GM23248 (cell line): Measurements from ENCODE around the gene ST3GAL3. TPM values are rescaled to one million over a fixed set of nuclear protein-coding genes. Genes with fewer than 3 reads are reported as not detected.

ENCODE experiments used
- DNase-seq: peaks from one replicate; pipeline ENCODE4 v3.0.0-alpha.2; 2015
- H2AFZ ChIP-seq: fragments of 200-600 bp; sonication (generic); 2 replicates; pipeline ENCODE4 v1.6.1; 2016; ENCODE audit warnings: antibody characterized with exemption
- H3F3A ChIP-seq: fragments of 200-600 bp; sonication (generic); 2 replicates; pipeline ENCODE4 v1.6.1; 2016; ENCODE audit warnings: mild to moderate bottlenecking, antibody characterized with exemption, mixed run types; ENCODE audit not compliant: insufficient read depth
- H3K27ac ChIP-seq: fragments of 200-600 bp; sonication (generic); 2 replicates; pipeline ENCODE4 v1.5.1; 2016; ENCODE audit warnings: mild to moderate bottlenecking
- H3K27me3 ChIP-seq: fragments of 200-600 bp; sonication (generic); replicated peaks from 2 replicates; pipeline ENCODE4 v1.6.1; 2016; ENCODE audit warnings: mild to moderate bottlenecking; ENCODE audit not compliant: insufficient read depth
- H3K36me3 ChIP-seq: fragments of 200-600 bp; sonication (generic); 2 replicates; pipeline ENCODE4 v1.6.1; 2016; ENCODE audit warnings: low read depth, mild to moderate bottlenecking
- H3K4me1 ChIP-seq: fragments of 200-600 bp; sonication (generic); 2 replicates; pipeline ENCODE4 v1.6.1; 2016; ENCODE audit warnings: mild to moderate bottlenecking; ENCODE audit not compliant: insufficient read depth
- H3K4me2 ChIP-seq: fragments of 200-600 bp; sonication (generic); one replicate; pipeline ENCODE4 v1.6.1; 2016; ENCODE audit warnings: mild to moderate bottlenecking; ENCODE audit not compliant: unreplicated experiment
- H3K4me3 ChIP-seq: fragments of 200-600 bp; sonication (generic); 2 replicates; pipeline ENCODE4 v1.5.1; 2016; ENCODE audit warnings: mild to moderate bottlenecking
- H3K79me2 ChIP-seq: fragments of 200-600 bp; sonication (generic); 2 replicates; pipeline ENCODE4 v1.6.1; 2016; ENCODE audit warnings: mild to moderate bottlenecking; ENCODE audit not compliant: insufficient read depth
- H3K9ac ChIP-seq: fragments of 200-600 bp; sonication (generic); 2 replicates; pipeline ENCODE4 v1.6.1; 2016; ENCODE audit warnings: mild to moderate bottlenecking
- H3K9me2 ChIP-seq: fragments of 200-600 bp; sonication (generic); 2 replicates; pipeline ENCODE4 v1.6.1; 2016; ENCODE audit warnings: mixed run types, mild to moderate bottlenecking, moderate library complexity; ENCODE audit not compliant: insufficient read depth
- H3K9me3 ChIP-seq: fragments of 200-600 bp; sonication (generic); one replicate; pipeline ENCODE4 v1.6.1; 2017; ENCODE audit warnings: low read depth
- H4K20me1 ChIP-seq: fragments of 200-600 bp; sonication (generic); 2 replicates; pipeline ENCODE4 v1.6.0; 2016; ENCODE audit not compliant: insufficient read depth
- EZH2 ChIP-seq: fragments of 200-600 bp; sonication (generic); IDR thresholded peaks from 2 replicates; pipeline ENCODE4 v1.6.1; 2018; ENCODE audit warnings: antibody characterized with exemption, mild to moderate bottlenecking; ENCODE audit not compliant: insufficient read depth, poor library complexity, severe bottlenecking
- EZH2phosphoT487 ChIP-seq: fragments of 200-600 bp; sonication (generic); IDR thresholded peaks from 2 replicates; pipeline ENCODE4 v1.6.1; 2018; ENCODE audit warnings: antibody characterized with exemption, moderate library complexity, mild to moderate bottlenecking, low read depth; ENCODE audit not compliant: insufficient read depth
- WGBS, 2 experiments: methylation state at CpG; one replicate each; pipeline ENCODE4 v1.1.6; 2015 to 2017; ENCODE audit warnings: low lambda C conversion rate in 2 of 2, low coverage in 1 of 2; ENCODE audit errors: missing lambda C conversion rate in 2 of 2; 5-methylcytosine and 5-hydroxymethylcytosine counted together
- in situ Hi-C: fragments of 300-500 bp; cut with MboI; formaldehyde crosslinking; loops from 2 replicates; pipeline ENCODE4 v1.15.0; 2020
- polyA plus RNA-seq: library from polyadenylated mRNA; unstranded; fragments of >200 nt; fragmentation: Nextera tagmentation; extraction: Ambion mirVana; gene quantifications from 2 replicates; pipeline ENCODE4 v1.2.1, GENCODE V29; 2016
- total RNA-seq: library from RNA; depleted of rRNA; stranded (reverse); fragments of >200 nt; shearing (Covaris generic); gene quantifications from 2 replicates; pipeline ENCODE4 v1.2.3, GENCODE V29; 2014

Gene ST3GAL3
- total and polyA plus RNA-seq, 2 experiments from 2014 or later: 9.7 to 13.8 TPM

DNA sequence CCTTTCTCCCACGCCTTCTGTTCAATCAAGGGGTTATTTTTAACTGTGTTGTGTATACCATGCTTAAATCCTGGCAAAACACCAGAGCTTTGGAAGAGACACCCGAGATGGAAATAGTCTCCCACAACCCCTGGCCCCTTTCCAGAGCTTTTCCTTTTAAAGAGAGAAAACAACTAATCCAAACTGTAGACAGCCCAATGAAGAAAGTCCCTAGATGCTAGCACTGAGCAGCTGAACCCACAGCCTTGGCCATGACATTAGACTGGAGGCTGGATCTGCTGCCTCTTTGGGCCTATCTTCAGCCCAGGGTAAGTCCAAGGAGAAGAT, 161.4 kb downstream of the ST3GAL3 start:
- Histone ChIP-seq H3F3A (peaks cover 7% of the 10 kb centered on the region; the same call in 1 of the 2 replicates), H3K27ac (no peak overlapping the region), H3K4me1 (peaks cover 13% of the 10 kb centered on the region), H3K36me3 (no peaks in the 10 kb centered on the region), H2AFZ (no peak overlapping the region), H3K27me3 (no peaks in the 10 kb centered on the region), H3K9ac (no peak overlapping the region), H4K20me1 (no peaks in the 10 kb centered on the region), H3K4me3 (no peak overlapping the region), H3K9me2 (no peaks in the 10 kb centered on the region), H3K9me3 (no peaks in the 10 kb centered on the region), H3K79me2 (no peaks in the 10 kb centered on the region), H3K4me2 (no peak overlapping the region)
- in situ Hi-C loops: no loop called here
- peak; percentile 20 for DNase-seq
- TF ChIP-seq EZH2 (no peak), EZH2phosphoT487 (no peak)
- 42 to 49% methylated on average over 2 of the region's 2 CpGs for WGBS, 2 experiments

DNA sequence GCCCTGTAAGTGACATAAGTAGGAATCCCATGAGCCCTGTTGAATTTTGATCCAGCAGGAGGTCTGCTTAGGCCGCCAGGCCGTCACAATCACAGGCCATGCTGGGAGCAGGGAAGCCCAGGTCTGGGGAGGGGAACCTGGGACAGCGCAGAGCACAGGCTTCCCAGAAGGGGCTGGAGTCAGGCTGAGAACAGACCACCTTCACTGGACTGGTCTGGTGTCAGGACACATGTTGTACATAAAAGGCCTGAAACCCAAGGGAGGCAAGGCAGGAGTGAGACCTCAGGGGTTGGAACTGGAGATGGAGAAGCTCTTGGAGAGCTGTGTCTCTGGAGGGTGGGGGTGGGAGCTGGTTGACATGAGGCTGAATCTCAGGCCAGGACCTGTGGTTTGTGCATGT, 163.0 kb downstream of the ST3GAL3 start:
- no peak overlapping the region for H3K4me2 ChIP-seq
- 97 to 100% methylated on average over 3 of the region's 3 CpGs for WGBS, 2 experiments
- peaks cover 13% of the 10 kb centered on the region for H3K4me1 ChIP-seq
- in situ Hi-C loops: no loop called here
- no peaks in the 10 kb centered on the region for H3K27me3 ChIP-seq
- H3K4me3 ChIP-seq: no peak overlapping the region
- H3K9ac ChIP-seq: no peak overlapping the region
- no peaks in the 10 kb centered on the region for H4K20me1 ChIP-seq
- no peak for DNase-seq
- peaks cover 7% of the 10 kb centered on the region; the same call in 1 of the 2 replicates for H3F3A ChIP-seq
- H3K9me2 ChIP-seq: no peaks in the 10 kb centered on the region
- H2AFZ ChIP-seq: no peak overlapping the region
- no peaks in the 10 kb centered on the region for H3K36me3 ChIP-seq
- no peaks in the 10 kb centered on the region for H3K79me2 ChIP-seq
- TF ChIP-seq EZH2phosphoT487 (no peak), EZH2 (no peak)
- H3K9me3 ChIP-seq: no peaks in the 10 kb centered on the region
- no peak overlapping the region for H3K27ac ChIP-seq

DNA sequence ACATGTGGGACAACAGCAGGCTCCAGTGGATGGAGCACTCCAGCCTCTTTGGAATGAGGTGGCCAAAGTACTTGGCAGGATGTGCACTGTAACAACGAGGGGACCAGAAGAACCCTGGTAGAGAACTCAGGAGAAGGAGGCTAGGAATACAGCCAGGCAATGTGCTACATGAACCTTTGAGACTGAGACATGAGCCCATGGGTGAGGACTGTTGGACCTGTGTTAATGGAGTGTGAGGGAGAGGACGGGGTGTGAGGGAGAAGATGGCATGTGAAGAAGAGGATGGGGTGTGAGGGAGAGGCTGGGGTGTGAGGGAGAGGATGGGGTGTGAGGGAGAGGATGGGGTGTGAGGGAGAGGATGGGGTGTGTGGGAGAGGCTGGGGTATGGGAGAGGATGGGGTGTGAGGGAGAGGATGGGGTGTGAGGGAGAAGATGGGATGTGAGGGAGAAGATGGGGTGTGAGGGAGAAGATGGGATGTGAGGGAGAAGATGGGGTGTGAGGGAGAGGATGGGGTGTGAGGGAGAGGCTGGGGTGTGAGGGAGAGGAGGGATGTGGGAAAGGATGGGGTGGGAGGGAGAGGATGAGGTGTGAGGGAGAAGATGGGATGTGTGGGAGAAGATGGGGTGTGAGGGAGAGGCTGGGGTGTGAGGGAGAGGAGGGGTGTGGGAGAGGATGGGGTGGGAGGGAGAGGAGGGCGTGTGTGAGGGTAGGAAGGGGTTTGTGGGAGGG, 164.0 kb downstream of the ST3GAL3 start:
- H3K9ac ChIP-seq: no peak overlapping the region
- in situ Hi-C loops: no loop called here

DNA sequence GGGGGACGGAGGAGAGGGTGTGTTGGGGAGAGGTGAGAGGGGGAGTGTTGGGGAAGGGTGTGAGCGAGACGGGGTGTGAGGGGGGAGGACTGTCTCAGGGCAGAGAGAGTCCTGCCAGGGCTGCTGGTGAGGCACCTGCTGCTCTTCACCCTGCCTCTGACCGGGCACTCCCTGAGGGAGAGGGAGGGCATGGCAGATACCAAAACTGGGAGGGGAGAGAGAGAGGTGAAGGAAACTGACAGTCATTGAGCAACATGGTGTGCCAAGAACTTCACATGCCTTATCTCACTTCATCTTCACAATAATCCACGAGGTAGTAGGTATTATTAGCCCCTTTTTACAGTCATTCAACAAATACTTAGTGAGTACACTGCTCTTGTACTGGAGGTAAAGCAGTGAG, 164.9 kb downstream of the ST3GAL3 start:
- Histone ChIP-seq H3K9ac (no peak overlapping the region), H2AFZ (no peak overlapping the region), H3K4me2 (no peak overlapping the region), H3K79me2 (no peaks in the 10 kb centered on the region), H3K4me3 (no peak overlapping the region), H3F3A (peaks cover 4% of the 10 kb centered on the region; the same call in 1 of the 2 replicates), H3K9me3 (no peaks in the 10 kb centered on the region), H3K27ac (no peak overlapping the region), H3K36me3 (no peaks in the 10 kb centered on the region), H3K27me3 (no peaks in the 10 kb centered on the region), H3K9me2 (no peaks in the 10 kb centered on the region), H4K20me1 (no peaks in the 10 kb centered on the region), H3K4me1 (peaks cover 13% of the 10 kb centered on the region)
- 77 to 100% methylated on average over 2 to 5 of the region's 5 CpGs for WGBS, 2 experiments
- in situ Hi-C loops: no loop called here
- no peak for TF ChIP-seq EZH2phosphoT487
- TF ChIP-seq EZH2: no peak
- DNase-seq: no peak

More for the DNA sequence above, 164.0 kb downstream of the ST3GAL3 start:
- 90 to 97% methylated on average over 2 to 3 of the region's 3 CpGs for WGBS, 2 experiments
- H4K20me1 ChIP-seq: no peaks in the 10 kb centered on the region
- H3K27ac ChIP-seq: no peak overlapping the region
- H3K27me3 ChIP-seq: no peaks in the 10 kb centered on the region
- DNase-seq: no peak
- H3K4me2 ChIP-seq: no peak overlapping the region
- no peaks in the 10 kb centered on the region for H3K79me2 ChIP-seq
- no peak overlapping the region for H3K4me3 ChIP-seq
- H3K9me2 ChIP-seq: no peaks in the 10 kb centered on the region
- H3K4me1 ChIP-seq: peaks cover 13% of the 10 kb centered on the region
- H3F3A ChIP-seq: peaks cover 7% of the 10 kb centered on the region; the same call in 1 of the 2 replicates
- H2AFZ ChIP-seq: no peak overlapping the region
- no peaks in the 10 kb centered on the region for H3K36me3 ChIP-seq
- H3K9me3 ChIP-seq: no peaks in the 10 kb centered on the region
- TF ChIP-seq EZH2: no peak
- no peak for TF ChIP-seq EZH2phosphoT487

DNA sequence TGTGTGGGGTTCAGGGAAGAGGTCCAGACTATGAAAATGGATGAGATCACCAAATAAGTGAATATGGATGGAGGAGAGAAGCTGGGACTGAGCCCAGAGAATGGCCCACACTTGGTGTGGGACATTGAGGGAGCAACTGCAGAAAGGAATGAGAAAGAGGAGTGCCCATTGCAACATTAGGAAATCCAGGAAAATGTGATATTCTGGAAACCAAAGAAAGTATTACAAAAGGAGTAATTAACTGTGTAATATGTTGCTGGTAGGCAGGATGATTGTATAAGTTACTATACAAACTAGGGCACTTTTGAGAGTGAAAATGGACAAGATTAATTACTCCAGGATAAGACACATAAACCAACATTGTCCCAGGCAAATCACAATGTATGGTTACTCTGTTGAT, 166.5 kb downstream of the ST3GAL3 start:
- H3K27ac ChIP-seq: no peak overlapping the region
- H3K4me3 ChIP-seq: no peak overlapping the region
- no peaks in the 10 kb centered on the region for H3K9me2 ChIP-seq
- DNase-seq: no peak
- no peak overlapping the region for H2AFZ ChIP-seq
- TF ChIP-seq EZH2 (no peak), EZH2phosphoT487 (no peak)
- H3K9me3 ChIP-seq: no peaks in the 10 kb centered on the region
- no peaks in the 10 kb centered on the region for H3K79me2 ChIP-seq
- H3K36me3 ChIP-seq: no peaks in the 10 kb centered on the region
- peaks cover 11% of the 10 kb centered on the region for H3K4me1 ChIP-seq
- H3K9ac ChIP-seq: no peak overlapping the region
- in situ Hi-C loops: no loop called here
- H3K27me3 ChIP-seq: no peaks in the 10 kb centered on the region
- H4K20me1 ChIP-seq: no peaks in the 10 kb centered on the region
- H3K4me2 ChIP-seq: no peak overlapping the region
- peaks cover 10% of the 10 kb centered on the region for H3F3A ChIP-seq
